Fibroblast of peridontal ligament (primary cell): ENCODE data around the gene CIAPIN1.
"Not testable (repeated sequence)": the region's sequence is repeated elsewhere in the genome, so short reads cannot be mapped to it uniquely, and the experiment has no call there.

ENCODE experiments used
- DNase-seq: peaks from one replicate; pipeline ENCODE4 v3.0.0-alpha.2; 2010; ENCODE audit errors: extremely low read depth

CIAPIN1 gene

GRCh38 chr16:57440551-57440950 lies 6.6 kb downstream of the CIAPIN1 start:
- not testable (repeated sequence) for DNase-seq

DNA sequence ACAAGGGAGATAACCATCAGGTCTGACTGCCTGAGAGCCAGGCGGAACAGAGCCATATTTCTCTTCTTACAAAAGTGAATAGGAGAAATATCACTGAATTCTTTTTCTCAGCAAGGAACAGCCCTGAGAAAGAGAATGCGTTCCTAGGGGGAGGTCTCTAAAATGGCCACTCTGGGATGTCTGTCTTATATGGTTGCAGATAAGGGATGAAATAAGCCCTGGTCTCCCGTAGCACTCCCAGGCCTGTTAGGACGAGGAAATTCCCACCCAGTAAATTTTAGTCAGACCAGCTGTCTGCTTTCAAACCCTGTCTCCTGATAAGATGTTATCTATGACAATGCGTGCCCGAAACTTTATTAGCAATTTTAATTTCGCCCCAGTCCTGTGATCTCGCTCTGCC lies 7.2 kb downstream of the CIAPIN1 start:
- DNase-seq = not testable (repeated sequence)

GRCh38 chr16:57435838-57436237 lies 11.3 kb downstream of the CIAPIN1 start:
- DNase-seq = no peak

GRCh38 chr16:57434003-57434402 lies 13.2 kb downstream of the CIAPIN1 start:
- DNase-seq = no peak

GRCh38 chr16:57432989-57433388 lies 14.2 kb downstream of the CIAPIN1 start:
- no peak for DNase-seq

- DNase-seq = no peak
Measured at GRCh38 chr16:57432505-57432904, 14.7 kb downstream of the CIAPIN1 start.

- no peak for DNase-seq
Measured at GRCh38 chr16:57430955-57431354, 16.2 kb downstream of the CIAPIN1 start.

DNA sequence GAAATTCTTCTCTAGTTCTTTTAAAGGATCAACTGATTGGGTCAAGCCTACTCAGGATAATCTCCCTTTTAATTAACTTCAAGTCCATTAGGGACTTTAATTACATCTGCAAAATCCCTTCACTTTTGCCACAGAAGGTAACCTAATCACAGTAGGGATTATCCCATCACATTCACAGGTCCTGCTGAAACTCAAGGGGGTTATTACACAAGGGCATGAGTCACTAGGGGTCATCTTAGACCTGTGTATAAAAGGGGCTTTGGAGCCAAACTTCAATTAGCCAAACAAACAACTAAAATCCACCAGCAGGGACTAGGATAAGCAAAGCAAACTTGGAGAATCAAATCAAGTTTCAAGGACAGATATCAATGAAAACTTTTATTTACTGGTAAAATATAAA lies 19.4 kb downstream of the CIAPIN1 start:
- no peak for DNase-seq

GRCh38 chr16:57427307-57427706 lies 19.9 kb downstream of the CIAPIN1 start:
- DNase-seq = no peak

GRCh38 chr16:57426356-57426755 lies 20.8 kb downstream of the CIAPIN1 start:
- no peak for DNase-seq

GRCh38 chr16:57424583-57424982 lies 22.6 kb downstream of the CIAPIN1 start:
- DNase-seq = no peak

DNA sequence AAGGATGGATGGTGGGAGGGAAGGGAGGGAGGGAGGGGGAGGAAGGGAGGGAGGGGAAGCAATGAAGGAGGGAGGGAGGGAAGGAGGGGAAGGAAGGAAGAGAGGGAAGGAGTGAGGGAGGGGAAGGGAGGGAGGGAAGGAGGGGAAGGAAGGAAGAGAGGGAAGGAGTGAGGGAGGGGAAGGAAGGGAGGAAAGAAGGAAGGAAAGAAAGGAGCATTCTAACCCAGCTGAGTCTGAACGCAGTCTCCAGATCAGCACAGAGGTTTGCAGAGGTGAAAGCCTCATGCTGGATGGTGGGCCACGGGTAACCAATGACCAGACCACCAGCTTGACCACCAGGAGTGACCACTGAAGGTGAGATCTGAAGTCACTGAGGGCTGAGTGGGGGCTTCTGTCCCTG lies 24.0 kb downstream of the CIAPIN1 start:
- DNase-seq = no peak

GRCh38 chr16:57422026-57422944 lies 24.9 kb downstream of the CIAPIN1 start:
- DNase-seq = peak; percentile 84

GRCh38 chr16:57419506-57419905 lies 27.7 kb downstream of the CIAPIN1 start:
- DNase-seq = no peak

DNA sequence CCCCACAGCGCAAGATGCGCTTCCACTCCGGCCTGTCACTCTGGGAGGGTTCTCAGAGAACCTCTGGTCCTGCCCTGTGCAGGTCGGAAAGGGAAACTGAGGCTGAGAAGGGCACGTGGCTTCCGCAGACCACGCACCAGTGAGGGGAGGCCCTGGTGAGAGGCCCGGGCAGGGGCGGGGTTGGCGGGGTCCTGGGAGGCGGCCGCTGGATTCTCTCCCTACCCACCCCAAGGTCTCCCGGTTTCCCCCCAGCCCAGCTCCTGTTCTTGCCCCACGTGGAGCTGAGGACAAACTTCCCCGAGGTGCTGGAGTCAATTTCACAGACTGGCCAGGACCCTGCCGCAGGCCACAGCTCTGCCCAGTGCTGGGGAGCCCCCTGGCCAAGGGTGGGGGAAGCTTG lies 31.1 kb downstream of the CIAPIN1 start:
- no peak for DNase-seq

- no peak for DNase-seq
Measured at GRCh38 chr16:57413733-57414132, 33.5 kb downstream of the CIAPIN1 start.

DNA sequence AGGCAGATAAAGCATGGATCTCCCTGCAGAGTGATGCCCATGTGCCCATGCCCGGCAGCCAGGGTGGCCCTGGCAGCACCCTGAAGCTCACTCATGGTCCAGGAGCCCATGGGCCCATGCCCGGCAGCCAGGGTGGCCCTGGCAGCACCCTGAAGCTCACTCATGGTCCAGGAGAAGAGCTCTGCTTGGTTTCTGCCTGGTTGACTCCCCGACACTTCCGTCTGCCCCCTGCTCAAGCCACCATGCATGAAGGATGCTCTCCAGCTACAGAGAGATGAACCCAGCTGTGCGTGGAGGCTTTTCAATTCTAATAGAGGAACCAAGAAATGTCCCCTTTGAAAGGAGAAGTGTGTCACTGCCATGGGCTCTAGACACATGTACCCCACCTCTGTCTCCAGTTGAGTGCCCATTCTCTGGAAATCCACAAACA lies 33.9 kb downstream of the CIAPIN1 start:
- no peak for DNase-seq

- no peak for DNase-seq
Measured at GRCh38 chr16:57412584-57412983, 34.6 kb downstream of the CIAPIN1 start.

DNA sequence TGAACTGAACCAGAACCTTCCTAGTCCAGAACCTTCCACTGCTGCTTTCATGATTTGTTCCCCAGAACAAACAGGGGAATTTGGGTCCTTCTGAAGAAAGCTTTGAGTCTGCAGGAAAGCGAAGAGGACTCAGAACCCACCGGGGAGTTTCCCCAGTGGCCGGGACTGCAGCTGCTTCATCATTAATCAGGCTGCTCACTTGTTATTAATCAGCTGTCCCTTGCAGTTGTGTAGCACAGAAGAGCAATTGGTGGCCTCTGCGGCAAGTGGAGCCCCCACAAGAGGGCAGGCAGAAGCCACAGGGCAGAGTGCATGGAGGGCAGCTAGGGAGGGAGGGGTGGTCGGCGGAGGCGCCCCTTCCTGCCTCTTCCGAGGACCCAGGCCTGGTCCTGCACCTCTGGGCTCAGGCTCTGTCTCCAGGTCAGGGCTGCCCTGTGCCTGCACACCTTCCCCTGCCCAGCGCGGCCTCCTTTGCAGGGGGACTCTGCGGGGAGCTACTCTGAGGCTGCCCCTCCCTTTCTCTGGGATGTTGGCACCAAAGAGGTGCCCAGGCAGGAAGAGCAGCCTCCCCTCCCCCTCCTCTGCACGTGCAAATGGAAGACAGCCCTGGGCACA lies 35.7 kb downstream of the CIAPIN1 start:
- DNase-seq = no peak

GRCh38 chr16:57409870-57410587 lies 37.2 kb downstream of the CIAPIN1 start:
- no peak for DNase-seq

DNA sequence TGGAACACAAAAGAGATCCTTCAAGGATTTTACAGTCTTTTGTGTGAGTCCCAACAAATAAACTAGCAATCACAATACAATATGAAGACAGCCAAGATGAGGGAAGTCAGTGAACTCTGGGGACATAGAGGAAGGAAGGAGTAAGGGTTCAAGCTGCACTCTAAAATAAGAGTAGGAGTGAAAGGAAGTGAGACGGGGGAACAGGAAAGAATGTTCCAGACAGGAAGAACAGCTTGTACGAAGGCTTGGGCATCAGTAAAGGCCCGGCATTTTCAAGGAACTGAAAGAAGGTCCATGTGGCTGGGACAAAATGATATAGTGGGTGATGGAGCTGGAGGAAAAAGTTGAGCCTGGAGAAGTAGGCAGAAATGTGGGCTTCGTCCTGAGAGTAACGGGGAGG lies 38.1 kb downstream of the CIAPIN1 start:
- DNase-seq = no peak

DNA sequence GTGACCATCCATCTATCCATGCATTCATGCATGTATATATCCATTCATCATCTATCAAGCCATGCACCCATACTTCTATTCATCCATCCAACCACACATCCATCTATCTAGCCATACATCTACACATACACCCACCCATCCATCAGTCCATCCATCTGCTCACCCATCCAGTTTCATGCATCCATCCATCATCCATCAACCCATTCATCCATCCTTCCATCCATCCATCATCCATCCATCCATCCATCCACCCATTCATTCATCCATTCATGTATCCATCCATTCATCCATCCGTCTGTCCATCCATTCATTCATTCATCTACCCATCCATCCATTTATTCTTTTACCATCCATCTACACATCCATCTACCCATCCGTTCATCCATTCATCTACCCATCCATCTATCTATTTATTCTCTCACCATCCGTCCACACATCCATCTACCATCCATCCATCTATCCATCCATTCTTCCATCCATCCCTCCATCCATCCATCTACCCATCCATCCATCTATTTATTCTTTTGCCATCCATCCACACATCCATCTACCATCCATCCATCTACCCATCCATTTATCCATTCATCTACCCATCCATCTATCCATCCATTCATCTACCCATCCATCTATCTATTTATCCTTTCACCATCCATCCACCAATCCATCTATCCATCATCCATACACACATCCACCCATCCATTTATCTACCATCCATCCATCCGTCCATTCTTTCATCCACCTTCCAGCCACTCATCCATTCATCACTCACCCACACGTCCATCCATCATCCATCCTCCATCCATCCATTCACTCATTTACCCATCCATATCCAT lies 39.4 kb downstream of the CIAPIN1 start:
- no peak for DNase-seq
